Coronary artery (tissue), 2 donors: ENCODE data around the gene CHD5.

Experiments
- DNase-seq: peaks from one replicate; pipeline ENCODE4 v3.0.0-alpha.2; 2017; ENCODE audit warnings: low spot score
- H3K27ac ChIP-seq, 2 donors: fragments of 200-600 bp; sonication (generic); one replicate each; pipeline ENCODE4 v1.5.1; 2016 to 2019
- H3K4me3 ChIP-seq: fragments of 200-600 bp; sonication (generic); 2 replicates; pipeline ENCODE4 v1.5.1; 2016; ENCODE audit warnings: mild to moderate bottlenecking, moderate library complexity
- CTCF ChIP-seq: fragments of 200-600 bp; sonication (generic); IDR thresholded peaks from one replicate; pipeline ENCODE4 v1.5.1; 2019; ENCODE audit warnings: antibody characterized with exemption

CHD5 gene

GRCh38 chr1:6200188-6200809, 20.2 kb upstream of the CHD5 start:
- DNase-seq: no peak
- Histone ChIP-seq H3K27ac (peak overlapping the region; percentile 53 to 80), H3K4me3 (peak overlapping the region; percentile 96)
- no peak for TF ChIP-seq CTCF

DNA sequence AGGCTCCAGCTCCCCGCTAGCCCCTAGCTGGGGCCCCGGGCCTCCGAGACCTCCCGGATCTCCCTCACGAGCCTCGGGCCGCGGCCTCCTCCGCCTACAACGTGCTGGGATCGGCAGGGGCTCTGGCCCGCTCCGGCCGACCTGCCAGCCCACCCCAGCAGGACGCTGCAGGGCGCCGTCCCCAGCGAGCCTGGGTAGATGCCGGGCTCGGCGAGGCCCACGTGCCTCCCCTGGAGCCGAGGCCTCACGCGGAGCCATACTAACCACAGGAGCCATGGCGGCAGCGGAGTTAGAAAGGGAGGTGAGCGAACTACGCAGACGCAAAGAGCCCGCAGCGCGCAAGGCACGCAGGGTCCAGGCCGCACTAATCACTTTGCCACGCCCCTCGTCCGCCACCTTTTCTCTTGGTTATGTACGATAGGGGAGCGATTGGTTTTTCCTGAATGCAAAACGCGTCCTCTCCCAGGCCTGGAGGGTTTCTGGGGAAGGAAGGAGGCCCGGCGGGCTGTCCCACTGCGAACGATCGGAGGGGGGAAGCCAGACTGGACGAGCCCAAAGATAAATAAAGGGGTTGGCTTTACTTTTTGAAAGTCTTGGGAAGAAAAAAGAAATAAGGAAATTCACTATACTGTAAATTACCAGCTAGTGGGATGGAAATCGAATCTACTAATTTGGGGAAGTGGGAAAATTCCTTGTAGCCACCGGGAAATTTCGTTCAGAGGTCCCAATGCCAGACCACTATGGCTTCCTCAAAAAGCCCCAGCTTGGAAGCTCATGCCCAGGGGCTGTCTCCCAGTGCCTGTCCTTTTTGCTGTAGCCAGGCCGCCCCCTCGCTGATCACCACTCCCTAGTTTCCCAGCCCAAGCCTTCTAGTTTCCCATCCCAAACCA, 19.4 kb upstream of the CHD5 start, which contains the start of gene RPL22:
Gene RPL22, minus strand, starts transcription at position 298 of the 890 bp plus-strand sequence. Its CDS starts 22 bp downstream, at position 276.
- TF ChIP-seq CTCF: no peak
- Histone ChIP-seq H3K4me3 (peak within 1 kb of the TSS; percentile 96), H3K27ac (peak within 1 kb of the TSS; percentile 53 to 80)
- DNase-seq: peak; percentile 97

GRCh38 chr1:6198646-6199297, 18.7 kb upstream of the CHD5 start:
- no peak for DNase-seq
- H3K27ac ChIP-seq: peak overlapping the region; percentile 53 to 80
- TF ChIP-seq CTCF: no peak
- peak overlapping the region; percentile 96 for H3K4me3 ChIP-seq

- no peak for TF ChIP-seq CTCF
- no peak overlapping the region for H3K27ac ChIP-seq
- peak overlapping the region; percentile 96 for H3K4me3 ChIP-seq
These were observed 17.8 kb upstream of the CHD5 start for GRCh38 chr1:6197746-6198427.

DNA sequence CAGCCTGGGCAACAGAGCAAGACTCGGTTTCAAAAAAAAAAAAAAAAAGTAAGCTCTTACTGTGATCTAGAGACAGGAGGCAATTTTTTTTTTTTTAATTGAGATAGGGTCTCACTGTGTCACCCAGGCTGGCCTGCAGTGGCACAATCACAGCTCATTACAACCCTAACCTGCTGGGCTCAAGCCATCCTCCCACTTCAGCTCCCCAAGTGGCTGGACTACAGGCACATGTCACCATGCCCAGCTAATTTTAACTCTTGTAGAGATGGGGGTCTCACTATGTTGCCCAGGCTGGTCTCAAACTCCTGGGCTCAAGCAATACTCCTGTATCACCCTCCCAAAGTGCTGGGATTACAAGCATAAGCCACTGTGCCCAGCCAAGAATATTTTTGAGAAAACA, 11.8 kb upstream of the CHD5 start:
- Histone ChIP-seq H3K4me3 (no peak overlapping the region), H3K27ac (no peak overlapping the region)
- no peak for TF ChIP-seq CTCF
- DNase-seq: no peak

More at GRCh38 chr1:6197746-6198427, 17.8 kb upstream of the CHD5 start:
- DNase-seq: no peak

- no peak for TF ChIP-seq CTCF
- Histone ChIP-seq H3K4me3 (no peak overlapping the region), H3K27ac (no peak overlapping the region)
- no peak for DNase-seq
These were observed 8.3 kb upstream of the CHD5 start for GRCh38 chr1:6188466-6188865.
